PC-9 (cell line): Measurements from ENCODE around the gene AMDHD1. TPM values are rescaled to one million over a fixed set of nuclear protein-coding genes. Genes with fewer than 3 reads are reported as not detected.

Source experiments
- BruUV-seq: library from RNA; stranded (reverse); fragments of 400-500 nt; replicated peaks from 2 replicates; lab custom pipeline; 2021; lab: Mats Ljungman, UMichigan
- CTCF ChIA-PET: fragments of 300-600 bp; sonication (Branson Sonifier 250); formaldehyde crosslinking; loops from one replicate; lab custom pipeline; 2022; ENCODE audit warnings: antibody characterized with exemption; lab: Charles Lee
- POLR2A ChIA-PET: fragments of 300-600 bp; sonication (Branson Sonifier 250); formaldehyde crosslinking; loops from one replicate; lab custom pipeline; 2022; ENCODE audit warnings: antibody characterized with exemption; ENCODE audit not compliant: unreplicated experiment; lab: Charles Lee
- DNase-seq, 2 experiments: peaks; one replicate each; pipeline versions ENCODE4 v3.0.0 to v3.0.0-alpha.2; 2015 to 2022; ENCODE audit warnings: mixed read lengths in 1 of 2
- H2AFZ ChIP-seq: fragments of 200-600 bp; sonication (generic); 2 replicates; pipeline ENCODE4 v1.8.1; 2017; ENCODE audit warnings: antibody characterized with exemption
- H3F3A ChIP-seq: fragments of 200-600 bp; sonication (generic); 2 replicates; pipeline ENCODE4 v1.8.1; 2017; ENCODE audit warnings: antibody characterized with exemption, mild to moderate bottlenecking, low read depth; ENCODE audit not compliant: insufficient read depth
- H3K27ac ChIP-seq: fragments of 200-600 bp; sonication (generic); 2 replicates; pipeline ENCODE4 v1.6.1; 2016; ENCODE audit warnings: mixed run types
- H3K27me3 ChIP-seq: fragments of 200-600 bp; sonication (generic); 2 replicates; pipeline ENCODE4 v1.6.1; 2016; ENCODE audit warnings: low read depth, mixed run types; ENCODE audit not compliant: insufficient read depth
- H3K36me3 ChIP-seq: fragments of 200-600 bp; sonication (generic); 2 replicates; pipeline ENCODE4 v1.6.1; 2016; ENCODE audit warnings: low read depth, mixed run types
- H3K4me1 ChIP-seq: fragments of 200-600 bp; sonication (generic); replicated peaks from 2 replicates; pipeline ENCODE4 v1.6.1; 2016; ENCODE audit warnings: mixed run types; ENCODE audit not compliant: insufficient read depth
- H3K4me2 ChIP-seq: fragments of 200-600 bp; sonication (generic); 2 replicates; pipeline ENCODE4 v1.6.1; 2017; ENCODE audit warnings: mixed run types
- H3K4me3 ChIP-seq: fragments of 200-600 bp; sonication (generic); 2 replicates; pipeline ENCODE4 v1.6.1; 2016; ENCODE audit warnings: mixed run types
- H3K79me2 ChIP-seq: fragments of 200-600 bp; sonication (generic); 2 replicates; pipeline ENCODE4 v1.6.1; 2017; ENCODE audit warnings: low read depth, mixed run types
- H3K9me2 ChIP-seq: fragments of 200-600 bp; sonication (generic); 2 replicates; pipeline ENCODE4 v1.8.1; 2017; ENCODE audit warnings: mild to moderate bottlenecking; ENCODE audit not compliant: insufficient read depth
- H3K9me3 ChIP-seq: fragments of 200-600 bp; sonication (generic); 2 replicates; pipeline ENCODE4 v1.8.1; 2016; ENCODE audit warnings: low read depth; ENCODE audit not compliant: insufficient read depth
- H4K20me1 ChIP-seq: fragments of 200-600 bp; sonication (generic); 2 replicates; pipeline ENCODE4 v1.8.1; 2017; ENCODE audit not compliant: insufficient read depth
- CTCF ChIP-seq: fragments of 200-600 bp; sonication (generic); conservative IDR thresholded peaks from 2 replicates; pipeline ENCODE4 v1.6.1; 2017; ENCODE audit warnings: mixed run types, antibody characterized with exemption, mild to moderate bottlenecking, moderate library complexity
- EZH2 ChIP-seq: fragments of 200-600 bp; sonication (generic); IDR thresholded peaks from 2 replicates; pipeline ENCODE4 v1.8.0; 2017; ENCODE audit warnings: antibody characterized with exemption, low read depth
- intact Hi-C: fragments of 100-400 bp; cut with micrococcal nuclease; formaldehyde crosslinking; loops from one replicate; pipeline ENCODE4 v1.10.0; 2022; ENCODE audit not compliant: unreplicated experiment
- total RNA-seq: library from RNA; stranded (reverse); gene quantifications from 2 replicates; pipeline ENCODE4 v1.2.3, GENCODE V29; 2021

Gene AMDHD1
- total RNA-seq, 1 experiment from 2014 or later = 2.9 TPM

GRCh38 chr12:95984682-95985081, 41.6 kb downstream of the AMDHD1 start:
- Histone ChIP-seq H4K20me1 (no peaks in the 10 kb centered on the region), H3F3A (no peaks in the 10 kb centered on the region), H2AFZ (no peak overlapping the region), H3K27ac (no peak overlapping the region), H3K79me2 (no peaks in the 10 kb centered on the region), H3K4me2 (no peak overlapping the region), H3K27me3 (no peaks in the 10 kb centered on the region), H3K4me3 (no peak overlapping the region), H3K4me1 (no peaks in the 10 kb centered on the region), H3K9me2 (no peaks in the 10 kb centered on the region), H3K9me3 (no peaks in the 10 kb centered on the region), H3K36me3 (no peaks in the 10 kb centered on the region)
- DNase-seq = peak in 1 of 2 experiments; percentile 37
- no TSS peak for BruUV-seq
- CTCF ChIA-PET = no interaction called here
- POLR2A ChIA-PET = interaction anchor here (0.7 kb wide), 1 partner anchor 14 kb away, joined by 4 read pairs; no protein-coding TSS in a partner anchor
- intact Hi-C loops = no loop called here
- TF ChIP-seq EZH2 (no peak), CTCF (no peak)

- no peak overlapping the region for H3K27ac ChIP-seq
- no peaks in the 10 kb centered on the region for H3K4me1 ChIP-seq
- intact Hi-C loops = no loop called here
- H3K79me2 ChIP-seq = no peaks in the 10 kb centered on the region
- H3K4me2 ChIP-seq = no peak overlapping the region
- no TSS peak for BruUV-seq
- DNase-seq = no peak
- H3K27me3 ChIP-seq = no peaks in the 10 kb centered on the region
- TF ChIP-seq CTCF (no peak), EZH2 (no peak)
- no peaks in the 10 kb centered on the region for H3K9me3 ChIP-seq
- H4K20me1 ChIP-seq = no peaks in the 10 kb centered on the region
- no peaks in the 10 kb centered on the region for H3F3A ChIP-seq
- no peak overlapping the region for H3K4me3 ChIP-seq
- POLR2A ChIA-PET = no interaction called here
- H3K9me2 ChIP-seq = no peaks in the 10 kb centered on the region
- no peaks in the 10 kb centered on the region for H3K36me3 ChIP-seq
- no peak overlapping the region for H2AFZ ChIP-seq
- CTCF ChIA-PET = no interaction called here
These were observed 43.8 kb downstream of the AMDHD1 start for GRCh38 chr12:95986635-95987570.

- H3K4me3 ChIP-seq = no peak overlapping the region
- no peaks in the 10 kb centered on the region for H3F3A ChIP-seq
- H4K20me1 ChIP-seq = no peaks in the 10 kb centered on the region
- no peak for DNase-seq
- H2AFZ ChIP-seq = no peak overlapping the region
- no peaks in the 10 kb centered on the region for H3K4me1 ChIP-seq
- no peaks in the 10 kb centered on the region for H3K79me2 ChIP-seq
- no peaks in the 10 kb centered on the region for H3K36me3 ChIP-seq
- CTCF ChIA-PET = no interaction called here
- no peak overlapping the region for H3K4me2 ChIP-seq
- no TSS peak for BruUV-seq
- POLR2A ChIA-PET = no interaction called here
- intact Hi-C loops = no loop called here
- H3K9me3 ChIP-seq = no peaks in the 10 kb centered on the region
- no peak for TF ChIP-seq EZH2
- no peak for TF ChIP-seq CTCF
- H3K27ac ChIP-seq = no peak overlapping the region
- H3K9me2 ChIP-seq = no peaks in the 10 kb centered on the region
- no peaks in the 10 kb centered on the region for H3K27me3 ChIP-seq
These were observed 45.6 kb downstream of the AMDHD1 start for GRCh38 chr12:95988506-95989275.
